T-helper 9 cell (primary cell): ENCODE results near the gene PIGS.

Experiments
- DNase-seq: peaks from one replicate; pipeline ENCODE4 v3.0.0-alpha.2; 2020

Gene PIGS

GRCh38 chr17:28505986-28506665, 65.2 kb downstream of the PIGS start, which contains the start of gene FOXN1:
TSS of gene FOXN1 (plus strand) at chr17:28506348. CDS start at chr17:28523970, 17,622 bp downstream.
- no peak for DNase-seq

DNA sequence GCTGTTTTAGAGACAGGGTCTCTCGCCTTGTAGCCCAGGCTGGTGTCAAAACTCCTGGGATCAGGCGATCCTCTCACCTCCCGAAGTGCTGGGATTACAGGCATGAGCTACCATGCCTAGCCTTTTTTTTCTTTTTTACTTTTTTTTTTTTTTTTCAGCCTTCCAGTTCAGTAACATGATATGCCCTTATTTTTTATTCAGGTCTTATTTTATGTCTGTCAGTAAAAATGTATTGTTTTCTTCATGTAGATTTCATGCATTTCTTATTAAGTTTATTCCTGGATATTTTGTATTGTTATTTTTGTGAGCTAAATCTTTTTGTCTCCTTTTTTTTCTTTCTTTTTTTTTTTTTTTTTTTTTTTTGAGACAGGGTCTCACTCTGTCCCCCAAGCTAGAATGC, 67.9 kb downstream of the PIGS start:
- no peak for DNase-seq
